AG20443 (cell line): ENCODE data around the gene SEC16A.
A peak's percentile ranks its signal among the peaks of the same experiment; 100 is the strongest.

Source experiments
- DNase-seq: peaks from one replicate; pipeline ENCODE4 v3.0.0; 2012; ENCODE audit warnings: low spot score, mixed read lengths

The SEC16A gene

DNA sequence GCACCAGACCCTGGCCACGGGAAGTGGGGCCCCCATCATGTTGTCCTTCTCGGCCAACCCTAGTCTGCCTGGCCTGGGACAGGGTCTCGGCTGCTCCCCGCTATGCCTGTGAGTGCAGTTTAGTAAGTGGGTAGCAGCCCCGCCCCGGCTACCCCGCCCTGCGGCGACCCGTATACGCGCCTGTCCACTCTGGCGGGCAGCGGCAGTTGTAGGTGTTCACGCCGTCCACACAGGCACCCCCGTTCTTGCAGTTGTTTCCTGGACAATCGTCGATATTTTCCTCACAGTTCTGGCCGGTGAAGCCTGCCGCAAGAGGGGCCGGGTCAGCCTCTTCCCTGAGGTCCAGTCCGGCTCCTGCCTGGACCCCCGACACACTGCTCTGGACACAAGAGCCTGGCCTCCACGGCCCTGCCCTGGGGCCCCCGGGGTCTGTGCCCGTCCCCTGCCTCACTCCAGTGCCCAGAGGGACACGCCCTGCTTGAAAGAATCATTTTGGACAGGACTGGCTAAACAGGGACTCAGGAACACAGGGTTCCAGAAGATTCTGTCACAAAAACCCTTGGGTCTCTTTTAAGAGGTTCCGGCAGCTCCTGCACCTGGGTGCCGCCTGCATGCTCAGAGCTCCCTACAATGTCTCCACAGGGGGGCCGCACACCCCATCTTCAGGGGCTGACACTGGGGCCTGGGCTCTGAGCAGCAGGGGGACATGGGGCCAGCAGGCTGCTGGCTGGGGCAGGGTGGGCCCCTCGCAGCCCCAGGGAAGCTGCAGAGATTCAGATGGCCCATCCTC is 36.6 kb upstream of the SEC16A start:
- no peak for DNase-seq

DNA sequence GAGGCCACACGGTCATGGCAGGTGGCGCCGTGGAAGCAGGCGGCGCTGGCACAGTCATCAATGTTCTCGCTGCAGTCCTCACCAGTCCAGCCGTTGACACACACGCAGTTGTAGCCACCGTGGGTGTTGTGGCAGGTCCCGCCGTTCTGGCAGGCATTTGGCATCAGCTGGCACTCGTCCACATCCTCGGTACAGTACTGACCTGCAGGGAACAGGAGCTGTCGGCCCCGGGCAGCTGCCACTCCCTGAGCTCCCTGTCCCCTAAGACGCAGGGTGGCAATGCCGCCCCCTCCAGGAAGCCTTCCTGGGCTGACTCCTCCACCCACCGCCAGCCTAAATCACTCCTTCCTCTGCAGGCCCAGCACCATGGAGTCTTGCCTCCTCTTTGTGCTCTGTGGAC is 35.8 kb upstream of the SEC16A start:
- no peak for DNase-seq

DNA sequence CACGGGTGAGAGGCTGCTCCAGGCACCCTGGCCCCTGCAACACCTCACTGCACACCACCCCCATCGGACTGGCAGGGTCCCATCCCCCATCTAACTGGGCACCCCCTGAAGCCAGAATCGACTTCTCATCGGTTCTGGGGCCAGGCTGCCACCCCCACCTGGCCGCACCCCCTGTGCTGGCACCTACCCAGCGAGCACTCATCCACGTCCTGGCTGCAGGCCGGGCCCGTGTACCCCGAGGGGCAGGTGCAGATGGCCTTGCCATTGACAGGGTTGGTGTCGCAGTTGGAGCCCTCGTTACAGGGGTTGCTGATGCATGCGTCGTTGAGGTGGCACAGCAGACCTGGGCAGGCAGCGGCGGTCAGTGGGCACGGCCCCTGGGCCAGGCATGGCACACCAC is 35.1 kb upstream of the SEC16A start:
- no peak for DNase-seq

DNA sequence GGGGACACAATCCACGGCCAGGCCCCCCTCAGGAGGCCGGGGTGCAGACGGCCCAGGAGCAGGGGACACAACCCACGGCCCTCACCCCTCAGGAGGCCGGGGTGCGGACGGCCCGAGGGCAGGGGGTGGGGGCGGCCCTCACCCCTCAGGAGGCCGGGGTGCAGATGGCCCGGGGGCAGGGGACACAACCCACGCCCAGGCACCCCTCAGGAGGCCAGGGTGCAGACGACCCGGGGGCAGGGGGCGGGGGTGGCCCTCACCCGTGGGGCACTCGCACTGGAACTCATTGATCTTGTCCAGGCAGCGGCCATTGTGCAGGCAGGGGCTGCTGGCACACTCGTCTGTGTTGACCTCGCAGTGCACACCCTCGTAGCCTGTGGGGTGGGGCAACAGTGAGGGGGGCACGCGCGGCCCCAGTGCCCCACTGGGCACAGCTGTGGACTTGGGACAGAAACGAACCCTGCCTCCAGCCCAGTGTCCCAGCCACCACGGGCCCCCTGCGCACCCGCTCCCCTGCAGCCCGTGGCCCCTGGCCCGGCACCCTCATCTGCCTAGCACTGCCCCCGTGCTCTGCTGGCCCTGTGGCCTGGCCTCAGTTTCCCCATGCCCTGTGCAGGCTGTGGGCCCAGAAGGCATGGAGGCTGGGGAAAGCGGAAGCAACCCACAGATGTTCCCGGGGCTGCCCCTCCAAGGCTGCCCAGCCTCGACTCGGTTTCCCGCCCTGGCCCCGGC is 34.3 kb upstream of the SEC16A start:
- no peak for DNase-seq

DNA sequence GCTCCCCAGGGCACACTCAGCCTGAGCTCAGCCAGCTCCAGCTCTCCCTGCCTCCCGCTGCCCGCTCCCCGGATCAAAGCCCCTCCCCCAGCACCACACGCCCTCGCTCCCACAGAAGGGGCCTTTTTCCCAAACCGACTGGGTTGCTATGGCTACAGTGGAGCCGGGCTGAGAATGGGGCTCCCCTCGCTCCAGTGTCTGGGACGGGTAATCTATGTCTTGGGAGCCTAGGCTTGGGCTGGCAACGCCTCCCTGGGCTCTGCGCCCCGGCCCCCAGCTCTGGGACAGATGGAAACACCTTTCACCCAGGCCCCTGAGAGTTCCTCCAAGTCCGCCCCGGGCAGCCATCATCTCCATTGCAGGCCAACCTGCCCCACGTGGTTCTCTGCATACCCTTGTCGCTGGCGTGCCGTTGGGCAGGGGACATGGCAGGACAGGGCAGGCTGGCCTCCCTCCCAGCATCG is 33.4 kb upstream of the SEC16A start:
- no peak for DNase-seq

DNA sequence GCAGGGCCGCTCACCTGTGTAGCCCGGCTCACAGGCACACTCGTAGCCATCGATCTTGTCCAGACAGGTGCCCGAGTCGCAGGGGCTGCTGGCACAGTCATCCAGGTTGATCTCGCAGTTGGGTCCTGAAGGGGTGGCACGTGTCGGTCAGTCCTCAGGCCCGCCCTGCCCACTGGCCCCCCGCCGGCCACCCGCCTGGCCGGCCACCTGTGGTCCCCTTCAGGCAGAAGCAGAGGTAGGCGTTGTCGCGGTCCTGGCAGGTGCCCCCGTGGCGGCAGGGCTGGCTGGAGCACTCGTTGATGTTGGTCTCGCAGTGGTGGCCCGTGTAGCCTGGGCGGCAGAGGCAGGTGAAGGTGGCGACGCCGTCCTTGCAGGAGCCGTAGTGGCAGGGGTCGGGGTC is 32.4 kb upstream of the SEC16A start:
- DNase-seq = no peak

- DNase-seq = no peak
Observed at GRCh38 chr9:136514022-136514714, 31.3 kb upstream of the SEC16A start.

DNA sequence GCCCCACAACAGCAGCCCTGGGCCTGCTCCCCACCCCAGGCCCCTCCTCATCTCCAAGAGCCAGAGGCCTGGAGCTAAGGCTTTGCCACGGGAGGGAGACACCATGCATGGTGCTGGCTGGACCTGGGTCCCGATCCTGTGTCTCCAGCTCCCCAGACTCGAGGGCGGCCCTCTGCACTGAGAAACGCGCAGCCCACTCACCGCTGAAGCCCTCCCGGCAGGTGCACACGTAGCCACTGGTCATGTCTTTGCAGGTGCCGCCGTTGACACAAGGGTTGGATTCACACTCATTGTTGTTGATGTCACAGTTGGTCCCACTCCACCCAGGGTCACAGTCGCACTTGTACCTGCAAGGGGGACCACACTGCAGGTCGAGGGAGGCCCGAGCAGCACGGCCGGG is 30.4 kb upstream of the SEC16A start:
- DNase-seq = no peak

DNA sequence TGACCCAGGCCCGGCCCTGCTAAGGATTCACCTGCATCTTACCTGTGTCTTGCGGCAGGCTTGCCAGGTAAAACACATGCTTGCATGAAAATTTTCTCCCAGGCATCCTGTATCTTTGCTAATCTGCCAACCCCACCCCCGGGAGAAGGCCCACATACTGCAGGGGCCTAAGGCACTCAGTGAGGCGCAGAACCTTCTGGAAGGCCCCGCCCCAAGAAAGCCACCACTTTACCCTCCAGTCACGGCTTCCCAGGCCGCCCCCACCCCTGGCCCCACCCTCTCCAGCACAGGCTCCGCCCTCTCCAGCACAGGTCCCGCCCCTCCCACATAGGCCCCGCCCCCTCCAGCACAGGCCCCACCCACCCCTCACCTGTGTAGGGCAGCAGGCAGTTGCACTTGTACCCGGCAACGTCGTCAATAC is 29.8 kb upstream of the SEC16A start:
- DNase-seq = peak; percentile 63

DNA sequence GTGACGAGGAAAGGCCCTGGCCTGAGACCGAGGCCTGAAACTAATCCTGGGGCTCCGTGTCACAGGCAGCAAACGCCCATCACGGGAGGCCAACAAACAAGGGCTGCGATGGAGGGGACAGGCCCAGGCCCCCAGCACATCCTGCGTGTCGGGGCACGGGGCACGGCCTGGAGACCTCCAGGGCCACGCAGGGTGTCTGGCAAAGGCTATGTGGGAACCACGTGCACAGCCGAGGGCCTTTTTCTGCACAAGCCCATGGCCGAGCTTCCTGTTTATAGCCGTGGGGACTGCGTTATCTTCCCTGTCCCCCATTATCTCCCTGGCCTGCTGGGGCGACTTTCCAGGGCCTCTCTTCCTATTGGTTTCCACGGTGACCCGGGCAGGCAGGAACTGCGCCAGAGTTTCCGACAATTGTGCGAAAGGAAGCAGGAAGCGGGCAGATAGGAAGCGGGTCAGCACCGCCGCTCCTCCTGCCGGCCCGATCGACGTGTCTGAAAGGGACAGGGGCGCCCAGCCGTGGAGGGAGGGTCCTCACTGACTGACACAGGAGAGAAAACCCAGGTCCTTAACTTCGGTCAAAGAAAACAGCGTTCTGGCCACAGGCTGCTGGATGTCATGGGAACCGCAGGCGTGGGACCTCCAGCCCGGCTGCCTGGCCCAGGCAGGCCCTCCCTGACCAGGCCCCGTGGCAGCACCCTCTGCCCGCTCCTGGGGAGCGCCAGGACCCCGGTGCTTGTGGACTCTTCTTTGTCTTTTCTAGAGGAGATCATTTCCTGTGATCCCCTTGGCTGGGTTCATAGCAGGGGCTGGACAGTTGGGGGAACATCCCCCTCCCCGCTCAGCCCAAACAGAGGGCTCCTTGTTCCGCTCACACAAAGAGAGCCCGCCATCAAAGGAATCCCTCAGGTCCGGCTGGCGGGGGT is 29.1 kb upstream of the SEC16A start:
- DNase-seq = no peak

DNA sequence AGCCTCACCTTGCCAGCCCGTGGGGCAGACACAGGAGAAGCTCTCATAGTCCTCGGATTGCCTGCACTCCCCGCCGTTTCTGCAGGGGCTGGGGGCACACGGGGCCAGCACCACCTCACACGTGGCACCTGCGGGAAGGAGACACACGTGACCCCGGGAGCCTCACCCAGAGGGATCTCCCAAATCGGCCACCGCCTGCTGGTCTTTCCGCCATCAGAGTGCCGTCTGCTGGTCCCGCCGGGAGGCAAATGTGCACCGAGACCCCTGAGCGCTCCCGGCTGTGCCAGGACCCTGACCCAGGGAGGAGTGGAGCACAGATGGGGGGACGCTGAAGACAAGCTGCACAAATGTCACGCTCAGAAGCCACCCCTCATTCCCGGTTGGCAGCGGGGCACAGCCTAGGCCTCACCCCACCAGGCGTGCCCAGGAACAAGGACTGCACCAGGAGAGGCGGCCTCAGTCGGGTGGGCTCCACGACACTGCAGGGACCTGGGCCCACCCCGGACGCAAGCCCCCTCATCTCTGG is 28.4 kb upstream of the SEC16A start:
- DNase-seq = no peak

GRCh38 chr9:136510561-136510960 is 27.7 kb upstream of the SEC16A start:
- DNase-seq = no peak

- no peak for DNase-seq
Observed at GRCh38 chr9:136509549-136509948, 26.7 kb upstream of the SEC16A start.

- DNase-seq = no peak
Observed at GRCh38 chr9:136508729-136509500, 26.1 kb upstream of the SEC16A start.

DNA sequence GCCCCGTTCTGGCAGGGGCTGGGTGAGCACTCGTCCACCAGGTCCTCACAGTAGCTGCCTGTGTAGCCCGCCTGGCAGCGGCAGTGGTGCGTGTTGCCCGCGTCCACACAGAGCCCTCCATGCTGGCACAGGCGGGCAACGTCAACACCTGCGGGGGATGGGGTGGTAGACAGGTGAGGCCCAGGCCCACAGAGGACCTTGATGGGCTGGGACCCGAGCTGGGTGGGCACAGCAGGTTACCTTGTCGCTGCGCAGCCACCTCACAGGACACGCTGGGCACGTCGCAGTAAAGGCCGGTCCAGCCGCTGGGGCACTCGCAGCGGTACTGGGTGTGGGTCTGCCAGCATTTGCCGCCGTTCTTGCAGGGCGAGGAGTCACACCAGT is 25.1 kb upstream of the SEC16A start:
- DNase-seq = no peak

- DNase-seq = no peak
Observed at GRCh38 chr9:136507221-136507991, 24.6 kb upstream of the SEC16A start.

GRCh38 chr9:136506425-136506824 is 23.6 kb upstream of the SEC16A start:
- DNase-seq = no peak

GRCh38 chr9:136505406-136506403 is 22.9 kb upstream of the SEC16A start:
- DNase-seq = no peak
